HPDE6-E6E7 (cell line): ENCODE data around the gene RPL29.
"Not testable (repeated sequence)": the region's sequence is repeated elsewhere in the genome, so short reads cannot be mapped to it uniquely, and the experiment has no call there.

Experiments
- DNase-seq: peaks from one replicate; pipeline ENCODE4 v3.0.0; 2011; ENCODE audit warnings: missing footprints; ENCODE audit errors: extremely low spot score

RPL29 gene

DNA sequence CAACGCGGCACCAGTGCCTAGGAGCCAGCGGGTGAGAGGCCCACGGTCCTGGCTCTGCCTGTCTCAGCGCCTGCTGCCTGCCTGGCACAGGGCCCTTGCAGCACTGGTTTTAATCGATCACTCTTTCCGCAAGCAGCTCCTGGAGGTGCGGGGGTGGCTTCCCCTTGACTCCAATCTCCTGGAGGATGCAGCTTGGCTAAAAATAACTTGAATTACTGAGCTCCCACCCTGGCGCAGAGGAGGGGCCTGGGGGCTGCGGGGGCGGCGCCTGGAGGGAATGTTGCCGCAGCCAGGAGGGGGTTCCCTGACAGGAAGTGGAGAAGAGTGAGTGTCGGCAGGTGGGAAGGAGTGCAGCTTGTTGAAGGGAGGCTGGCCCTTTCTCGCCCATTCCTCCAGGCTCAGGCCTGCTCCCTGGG lies 9.9 kb upstream of the RPL29 start:
- no peak for DNase-seq

DNA sequence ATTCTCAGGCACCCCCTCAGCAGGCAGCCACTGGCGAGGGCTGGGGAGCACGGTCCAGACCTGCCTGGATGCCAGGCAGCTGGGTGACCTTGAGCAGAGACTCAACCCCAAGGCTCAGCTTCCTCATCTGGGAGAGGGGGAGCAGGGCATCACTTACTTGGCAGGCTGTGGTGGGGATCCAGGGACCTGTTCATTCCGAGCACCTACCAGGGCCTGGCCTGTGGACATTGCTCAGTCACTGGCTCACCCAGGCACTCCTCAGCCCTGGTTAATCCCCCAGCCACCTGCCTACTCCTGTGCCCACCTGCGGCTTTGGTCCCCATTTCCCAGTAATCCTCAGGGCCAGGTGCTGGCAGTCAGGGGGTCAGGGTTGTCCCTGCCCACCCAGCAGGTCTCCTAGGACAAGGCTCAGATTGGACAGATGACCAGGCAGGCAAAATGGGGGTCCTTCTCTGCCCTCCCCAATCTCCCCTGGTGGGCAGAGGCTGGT lies 9.3 kb upstream of the RPL29 start:
- no peak for DNase-seq

DNA sequence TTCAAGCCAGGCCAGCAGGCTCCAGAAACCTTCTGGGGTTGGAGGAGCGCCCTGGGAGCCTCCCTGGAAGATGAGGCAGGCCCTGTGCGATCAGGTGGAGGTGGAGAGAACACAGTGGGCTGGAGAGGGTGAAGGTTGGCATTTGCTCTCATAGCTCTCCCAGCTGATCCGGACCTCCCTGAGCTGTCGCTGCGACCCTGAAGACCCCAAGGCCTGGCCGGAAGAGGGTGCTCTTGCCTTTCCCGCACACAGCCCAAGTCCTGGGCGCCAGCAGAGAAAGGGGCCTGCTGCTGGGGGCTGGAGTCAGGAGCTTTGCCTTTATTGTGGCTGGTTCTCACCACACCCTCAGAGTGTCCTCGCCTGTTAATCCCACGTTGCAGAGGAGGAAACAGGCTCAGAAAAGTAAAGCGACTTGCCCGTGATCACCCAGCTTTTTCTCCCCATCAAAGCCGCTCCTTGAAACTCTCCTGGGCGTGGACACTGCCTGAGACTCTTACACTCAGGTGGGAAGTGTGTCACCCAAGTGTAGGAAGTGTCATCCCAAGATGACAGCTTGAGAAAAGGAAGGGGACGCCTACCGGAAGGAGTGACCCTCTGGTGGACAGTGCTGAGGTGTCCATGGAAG lies 8.6 kb upstream of the RPL29 start:
- DNase-seq: no peak

DNA sequence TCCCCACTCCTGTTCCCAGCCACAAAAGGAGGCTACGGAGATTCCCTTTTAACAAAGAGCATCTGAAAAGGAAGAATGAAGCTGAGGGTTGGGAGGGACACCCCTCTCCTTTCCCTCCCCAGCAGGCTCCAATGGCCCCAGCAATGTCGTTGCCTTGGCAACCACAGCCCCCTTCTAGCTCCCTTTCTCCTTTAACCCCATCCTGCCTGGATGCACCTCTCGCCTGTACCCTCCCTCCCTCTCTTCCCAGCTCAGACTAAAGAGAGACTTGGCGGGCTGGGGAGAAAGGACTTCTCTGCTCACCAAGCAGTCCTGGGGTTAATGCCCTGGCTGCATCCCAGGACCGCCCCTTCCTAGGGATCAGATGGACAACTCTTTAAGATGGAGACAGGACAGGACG lies 7.1 kb upstream of the RPL29 start:
- DNase-seq: no peak

DNA sequence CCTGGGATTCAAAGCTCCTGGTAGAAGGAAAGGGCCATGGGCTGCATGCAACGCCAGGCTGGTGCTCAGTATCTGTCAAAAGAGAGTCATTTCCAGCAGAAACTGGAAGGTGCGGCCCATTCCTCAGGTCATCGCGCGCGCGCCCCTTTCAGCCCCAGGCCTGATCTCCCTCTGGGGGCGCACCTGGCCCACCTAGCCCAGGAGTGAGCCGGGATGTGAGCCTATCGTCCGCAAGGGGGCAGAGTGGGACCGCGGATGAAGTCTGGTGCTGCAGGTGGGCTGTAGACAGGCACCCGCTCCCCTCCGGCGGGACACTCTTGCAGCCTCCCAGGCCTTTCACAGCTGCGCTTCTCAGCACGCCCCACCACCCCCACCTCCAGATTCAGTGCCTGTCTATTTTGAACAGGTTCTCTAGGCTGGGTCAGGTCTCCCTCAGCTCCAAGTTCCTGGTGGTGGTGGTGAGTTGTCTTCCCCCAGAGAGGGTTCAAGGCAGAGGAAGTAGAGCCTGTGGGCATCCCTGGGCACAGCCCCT lies 5.8 kb upstream of the RPL29 start:
- DNase-seq: peak; percentile 44

DNA sequence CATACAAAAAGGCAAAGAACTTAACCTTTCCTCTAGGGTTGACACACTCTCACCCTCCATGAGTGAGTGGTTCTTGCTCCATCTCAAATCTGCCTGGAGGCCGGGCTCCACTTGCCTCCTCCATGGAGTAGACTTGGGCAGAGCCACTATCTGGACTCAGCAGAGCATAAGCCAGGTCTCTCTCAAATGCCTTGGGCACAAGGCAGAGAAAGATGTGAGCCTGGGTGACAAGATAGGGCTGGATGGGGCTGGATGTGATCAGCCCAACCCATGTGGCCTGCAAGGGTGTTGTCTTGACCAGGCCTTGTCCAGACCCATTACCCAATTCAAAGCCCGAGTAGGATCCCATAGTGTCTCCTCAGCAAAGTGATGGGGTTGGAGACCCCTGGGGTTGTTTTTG lies 4.2 kb upstream of the RPL29 start:
- DNase-seq: no peak

DNA sequence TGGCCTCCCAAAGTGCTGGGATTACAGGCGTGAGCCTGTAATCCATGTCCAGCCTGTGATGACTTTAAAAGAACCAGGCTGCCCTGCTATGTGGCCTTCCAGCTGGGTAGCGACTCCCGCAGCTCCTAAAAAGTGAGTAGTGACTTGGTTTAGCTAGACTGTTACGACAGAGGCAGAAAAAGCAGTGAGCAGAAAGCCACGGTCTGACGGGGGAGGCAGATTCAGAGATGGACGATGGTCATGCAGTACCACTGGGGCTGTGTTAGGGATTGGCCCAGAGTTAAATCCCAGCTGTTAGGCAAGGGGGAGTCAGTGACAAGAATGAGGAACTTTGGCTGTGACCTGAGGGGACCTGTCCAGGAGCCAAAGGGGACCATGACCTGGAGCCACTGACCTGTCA lies 3.1 kb upstream of the RPL29 start:
- DNase-seq: no peak

DNA sequence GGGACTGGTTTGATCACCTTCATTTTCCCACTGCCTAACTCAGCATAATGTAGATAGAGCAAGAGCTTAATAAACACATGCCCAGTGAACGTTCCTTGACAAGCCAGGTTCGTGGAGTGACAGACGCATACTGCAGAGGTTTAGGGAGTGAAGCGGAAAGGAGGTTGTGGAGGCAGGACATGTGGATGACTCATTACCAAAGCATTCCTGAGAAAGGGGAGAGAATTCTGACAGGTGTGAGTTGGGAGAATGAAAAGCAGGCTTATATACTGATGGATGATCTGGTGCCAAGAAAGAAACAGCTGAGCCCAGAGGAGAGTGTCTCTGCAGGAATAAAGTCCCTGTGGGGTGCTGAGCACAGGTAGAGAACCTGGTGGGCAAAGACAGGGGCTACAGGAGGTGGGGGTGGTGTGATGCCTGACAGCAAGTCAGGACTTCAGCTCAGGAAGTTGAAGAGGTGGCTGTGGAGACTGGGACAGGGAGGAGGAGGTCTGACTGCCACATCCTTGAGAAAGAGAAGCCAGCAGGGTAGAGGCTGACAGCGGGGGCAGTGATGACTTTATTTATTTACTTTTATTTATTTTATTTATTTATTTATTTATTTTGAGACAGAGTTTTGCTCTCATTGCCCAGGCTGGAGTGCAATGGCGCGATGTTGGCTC lies 2.4 kb upstream of the RPL29 start:
- no peak for DNase-seq

DNA sequence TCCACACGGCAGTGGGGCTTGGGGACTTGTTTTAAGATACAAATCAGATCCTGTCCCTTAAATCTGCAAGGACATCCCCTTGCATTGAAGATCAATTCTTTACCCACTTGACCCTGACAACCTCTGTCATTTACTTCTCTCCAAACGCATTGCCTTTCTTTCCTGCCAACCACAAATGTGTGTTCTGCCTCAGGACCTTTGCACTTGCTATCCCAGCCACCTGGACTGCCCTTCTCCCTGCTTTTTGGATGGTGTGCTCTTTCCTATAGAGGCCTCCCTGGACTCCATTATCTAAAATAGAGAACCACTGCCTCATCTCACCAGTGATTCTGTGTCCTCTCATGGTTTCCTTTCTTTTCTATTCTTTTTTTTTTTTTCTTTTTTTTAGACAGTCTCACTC lies 1.5 kb upstream of the RPL29 start:
- no peak for DNase-seq

DNA sequence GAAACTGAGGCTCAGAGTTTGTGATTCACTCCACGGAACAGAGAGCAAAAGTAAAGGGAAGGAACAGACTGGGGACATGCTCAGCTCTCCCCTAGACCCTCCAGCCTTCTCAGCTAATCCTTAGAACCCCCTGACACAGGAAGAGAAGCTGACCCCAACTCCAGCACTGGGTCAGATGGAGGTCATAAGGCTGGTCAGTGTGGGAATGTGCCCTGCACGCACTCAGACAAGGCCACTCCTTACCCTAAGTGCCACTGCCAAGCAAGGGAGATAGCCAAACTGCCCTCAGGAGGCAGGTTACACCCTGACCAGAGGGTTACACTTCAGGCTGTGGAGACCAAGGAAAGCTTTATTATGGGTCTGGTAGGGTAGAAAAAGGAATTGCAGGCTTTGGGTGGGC lies 1.2 kb downstream of the RPL29 start:
- DNase-seq: no peak

DNA sequence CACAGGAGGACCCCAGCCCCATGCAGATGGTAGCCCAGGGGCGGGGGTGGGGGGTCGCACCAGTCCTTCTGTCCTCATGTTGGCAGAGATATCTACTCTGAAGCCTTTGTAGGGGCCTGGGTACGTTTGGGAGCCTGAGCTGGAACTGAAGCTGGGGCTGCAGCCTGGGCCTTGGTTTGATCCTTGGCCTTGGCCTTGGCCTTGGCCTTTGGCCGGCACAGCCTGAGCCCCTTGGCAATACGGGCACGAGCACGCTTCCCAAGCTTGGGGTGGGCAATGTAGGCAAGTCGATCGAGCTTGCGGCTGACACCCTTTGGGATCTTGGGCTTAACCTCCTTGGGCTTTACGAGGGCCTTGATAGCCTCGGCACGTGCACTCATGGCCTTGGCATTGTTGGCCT lies 2.0 kb downstream of the RPL29 start:
- DNase-seq: not testable (repeated sequence)

DNA sequence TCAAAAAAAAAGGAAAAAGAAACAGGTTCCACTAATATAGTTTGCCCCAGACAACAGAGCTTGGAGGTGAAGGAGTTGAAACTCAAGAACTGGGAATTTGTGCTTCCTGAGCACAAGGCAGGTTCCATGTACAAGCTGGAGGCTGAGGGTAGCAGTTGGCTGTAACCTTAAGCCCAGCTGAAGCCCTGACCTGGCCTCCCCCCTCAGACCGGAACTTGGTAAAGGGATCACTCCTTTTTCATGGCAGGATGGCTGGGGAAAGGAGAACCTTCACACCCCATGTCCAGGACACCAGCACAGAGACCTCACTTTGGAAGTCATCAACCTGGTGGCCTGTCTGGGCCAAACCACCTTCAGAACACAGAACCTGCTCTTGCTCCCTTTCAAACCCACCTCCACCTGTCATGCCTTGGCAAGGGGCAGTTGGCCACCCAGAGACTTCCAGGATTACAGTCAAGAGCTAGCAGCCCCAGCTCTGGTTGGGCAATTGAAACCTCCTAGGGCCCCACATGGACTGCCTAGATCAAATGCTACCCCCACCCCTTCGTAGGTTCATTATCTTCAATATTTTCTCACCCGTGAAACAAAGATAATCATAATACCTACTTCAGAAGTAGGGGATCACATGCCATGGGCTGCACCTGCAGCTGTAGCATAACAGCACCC lies 3.5 kb downstream of the RPL29 start:
- DNase-seq: no peak

DNA sequence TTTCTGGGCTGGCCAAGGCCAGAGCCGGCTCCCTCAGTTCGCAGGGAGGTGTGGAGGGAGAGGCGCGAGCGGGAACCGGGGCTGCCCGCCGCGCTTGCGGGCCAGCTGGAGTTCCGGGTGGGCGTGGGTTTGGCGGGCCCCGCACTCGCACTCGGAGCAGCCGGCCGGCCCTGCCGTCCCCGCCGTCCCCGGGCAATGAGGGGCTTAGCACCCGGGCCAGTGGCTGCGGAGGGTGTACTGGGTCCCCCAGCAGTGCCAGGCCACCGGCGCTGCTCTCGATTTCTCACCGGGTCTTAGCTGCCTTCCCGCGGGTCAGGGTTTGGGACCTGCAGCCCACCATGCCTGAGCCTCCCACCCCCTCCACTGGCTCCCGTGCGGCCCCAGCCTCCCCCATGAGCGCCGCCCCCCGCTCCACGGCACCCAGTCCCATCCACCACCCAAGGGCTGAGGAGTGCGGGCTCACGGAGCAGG lies 5.2 kb downstream of the RPL29 start:
- DNase-seq: not testable (repeated sequence)

DNA sequence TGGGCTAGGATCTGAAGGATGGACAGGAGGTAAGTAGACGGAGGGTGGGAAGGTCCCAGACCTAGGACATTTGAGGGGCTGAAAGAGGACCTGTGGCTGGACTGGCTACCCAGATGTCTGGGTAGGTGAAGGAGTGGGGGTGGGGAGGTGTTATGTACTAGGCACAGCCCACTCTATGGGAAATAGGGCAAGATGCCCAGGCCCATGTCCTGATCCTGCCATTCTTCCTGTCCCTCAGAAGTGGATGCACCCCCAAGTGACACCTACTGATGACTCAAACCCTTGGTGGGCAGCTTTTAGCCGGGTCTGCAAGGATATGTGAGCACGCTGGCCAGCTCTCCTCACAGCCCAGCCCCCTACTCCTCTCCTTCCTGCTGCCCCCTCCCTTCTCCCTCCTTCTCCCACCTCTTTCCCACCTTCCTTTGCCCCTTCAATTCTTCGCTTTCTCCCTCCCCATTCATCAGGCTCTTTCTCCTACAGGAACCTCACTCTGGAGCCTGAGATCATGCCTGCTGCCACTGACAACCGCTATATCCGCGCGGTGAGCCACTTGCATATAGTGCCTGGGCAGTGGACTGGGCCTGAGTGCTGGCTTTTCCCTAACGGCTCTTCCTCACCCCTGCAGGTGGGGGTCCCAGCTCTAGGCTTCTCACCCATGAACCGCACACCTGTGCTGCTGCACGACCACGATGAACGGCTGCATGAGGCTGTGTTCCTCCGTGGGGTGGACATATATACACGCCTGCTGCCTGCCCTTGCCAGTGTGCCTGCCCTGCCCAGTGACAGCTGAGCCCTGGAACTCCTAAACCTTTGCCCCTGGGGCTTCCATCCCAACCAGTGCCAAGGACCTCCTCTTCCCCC lies 7.2 kb downstream of the RPL29 start:
- DNase-seq: no peak

DNA sequence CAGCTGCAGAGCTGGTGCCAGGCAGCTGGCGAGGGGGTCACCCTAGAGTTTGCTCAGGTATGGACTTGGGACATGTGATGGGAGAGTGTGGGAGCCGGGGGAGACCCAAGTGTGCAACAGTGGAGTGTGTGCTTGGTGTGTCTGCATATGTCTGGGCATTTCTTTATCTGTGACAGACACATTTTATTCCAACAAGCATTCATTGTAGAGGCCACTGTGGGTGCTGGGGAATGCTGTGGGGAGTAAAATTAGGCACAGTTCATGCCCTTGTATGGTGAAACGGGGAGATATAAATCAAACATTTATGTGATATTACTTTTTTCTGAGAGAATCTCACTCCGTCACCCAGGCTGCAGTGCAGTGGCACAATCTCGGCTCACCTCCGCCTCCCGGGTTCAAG lies 8.1 kb downstream of the RPL29 start:
- DNase-seq: no peak

DNA sequence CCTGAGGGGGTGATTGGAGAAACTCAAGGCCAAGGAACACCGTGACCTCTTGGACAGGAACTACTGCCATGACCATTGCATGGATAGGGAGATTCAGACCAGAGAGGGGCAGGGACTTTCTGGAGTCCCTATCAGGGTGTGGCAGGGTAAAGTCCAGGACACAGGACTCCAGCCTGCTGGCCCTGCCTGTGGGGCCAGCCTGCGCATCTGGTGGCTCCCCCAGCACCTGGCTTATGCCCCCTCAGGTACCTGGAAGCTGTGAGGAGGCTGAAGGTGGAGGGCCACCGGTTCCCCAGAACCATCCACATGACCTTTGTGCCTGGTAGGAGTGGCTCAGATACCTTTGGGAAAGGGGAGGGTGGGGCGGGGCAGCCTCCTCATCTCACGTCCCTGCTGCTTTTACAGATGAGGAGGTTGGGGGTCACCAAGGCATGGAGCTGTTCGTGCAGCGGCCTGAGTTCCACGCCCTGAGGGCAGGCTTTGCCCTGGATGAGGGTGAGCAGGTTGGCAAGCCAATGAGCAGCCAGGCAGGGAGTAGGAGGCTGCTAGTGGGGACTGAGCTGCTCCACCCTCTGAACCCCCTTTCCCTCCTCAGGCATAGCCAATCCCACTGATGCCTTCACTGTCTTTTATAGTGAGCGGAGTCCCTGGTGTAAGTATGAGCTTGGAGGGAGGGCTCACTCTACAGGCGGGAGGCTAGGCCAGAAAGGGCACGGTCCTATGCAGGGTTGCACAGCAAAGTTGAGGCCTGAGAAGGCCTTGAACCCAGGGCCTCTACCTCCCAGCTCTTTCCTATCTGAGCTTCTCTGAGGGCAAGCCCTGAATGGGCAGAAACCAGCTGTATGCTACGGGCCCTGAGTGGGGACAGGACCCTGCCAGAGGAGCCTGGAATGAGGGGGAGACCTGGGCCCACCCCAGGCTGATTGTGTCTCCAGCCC lies 9.4 kb downstream of the RPL29 start:
- DNase-seq: no peak

DNA sequence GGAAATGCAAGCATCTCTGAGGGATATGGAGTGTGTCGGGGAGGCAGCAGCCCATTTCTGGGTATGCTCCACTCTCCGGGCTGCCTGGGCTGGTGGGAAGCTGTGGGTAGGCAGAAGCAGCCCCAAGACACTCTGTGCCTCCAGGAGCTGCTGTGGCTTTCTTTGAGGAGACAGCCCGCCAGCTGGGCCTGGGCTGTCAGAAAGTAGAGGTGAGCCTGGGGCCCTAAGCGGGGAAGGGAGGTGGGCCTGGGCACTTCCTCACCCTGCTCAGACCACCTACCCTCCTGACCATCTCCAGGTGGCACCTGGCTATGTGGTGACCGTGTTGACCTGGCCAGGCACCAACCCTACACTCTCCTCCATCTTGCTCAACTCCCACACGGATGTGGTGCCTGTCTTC lies 10.6 kb downstream of the RPL29 start:
- DNase-seq: no peak

DNA sequence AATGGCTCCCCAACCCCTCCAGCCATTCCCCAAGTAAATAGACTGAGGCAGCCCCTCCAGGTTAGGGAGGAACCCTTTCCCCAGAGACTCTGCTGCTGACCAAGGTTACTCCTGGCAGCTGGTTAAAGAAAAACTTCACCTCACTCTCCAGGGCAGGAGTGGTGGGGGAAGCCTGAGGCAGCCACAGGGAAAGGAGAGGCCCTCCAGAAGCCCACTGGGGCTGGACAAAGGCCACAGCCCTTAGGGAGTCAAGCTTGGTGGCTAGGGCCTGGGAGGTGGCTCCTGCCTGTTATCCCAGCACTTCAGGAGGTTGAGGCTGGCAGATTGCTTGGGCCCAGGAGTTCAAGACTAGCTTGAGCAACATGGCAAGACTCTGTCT lies 11.4 kb downstream of the RPL29 start:
- DNase-seq: no peak

DNA sequence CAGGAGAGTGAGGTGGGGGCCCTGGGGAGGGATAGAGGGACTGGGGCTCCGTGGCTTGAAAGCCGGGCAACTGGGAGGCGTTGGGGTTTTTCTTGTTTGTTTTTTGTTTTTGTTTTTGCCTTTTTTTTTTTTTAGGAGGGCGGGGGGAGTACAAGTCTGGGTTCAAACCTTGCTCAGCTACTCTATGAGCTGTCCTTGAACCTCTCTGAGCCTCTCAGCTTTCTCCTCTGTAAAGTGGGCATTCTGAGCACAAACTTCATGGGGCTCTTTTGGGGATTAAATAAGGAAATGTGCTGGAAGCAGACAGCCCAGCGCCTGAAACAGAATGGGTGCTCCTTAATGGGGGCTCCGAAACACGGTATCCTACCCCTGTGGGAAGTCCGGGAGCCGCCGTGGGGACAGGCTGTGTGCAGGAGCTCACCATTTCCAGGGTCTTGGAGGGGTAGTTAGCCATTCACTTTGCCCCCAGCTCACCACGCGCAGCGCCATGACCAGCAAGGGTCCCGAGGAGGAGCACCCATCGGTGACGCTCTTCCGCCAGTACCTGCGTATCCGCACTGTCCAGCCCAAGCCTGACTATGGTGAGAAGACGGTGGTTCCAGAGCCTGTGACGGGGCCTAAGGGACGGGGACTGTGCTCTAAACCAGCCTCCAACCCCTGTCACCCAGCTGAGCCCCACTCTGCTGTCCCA lies 12.0 kb downstream of the RPL29 start:
- no peak for DNase-seq
